HG03460 (cell line): Measurements from ENCODE around the gene ADARB1.

Experiments used
- ATAC-seq: cut with Tn5 transposase; IDR thresholded peaks from one replicate; pipeline ENCODE4 v1.9.1; 2021; ENCODE audit not compliant: unreplicated experiment

The ADARB1 gene

DNA sequence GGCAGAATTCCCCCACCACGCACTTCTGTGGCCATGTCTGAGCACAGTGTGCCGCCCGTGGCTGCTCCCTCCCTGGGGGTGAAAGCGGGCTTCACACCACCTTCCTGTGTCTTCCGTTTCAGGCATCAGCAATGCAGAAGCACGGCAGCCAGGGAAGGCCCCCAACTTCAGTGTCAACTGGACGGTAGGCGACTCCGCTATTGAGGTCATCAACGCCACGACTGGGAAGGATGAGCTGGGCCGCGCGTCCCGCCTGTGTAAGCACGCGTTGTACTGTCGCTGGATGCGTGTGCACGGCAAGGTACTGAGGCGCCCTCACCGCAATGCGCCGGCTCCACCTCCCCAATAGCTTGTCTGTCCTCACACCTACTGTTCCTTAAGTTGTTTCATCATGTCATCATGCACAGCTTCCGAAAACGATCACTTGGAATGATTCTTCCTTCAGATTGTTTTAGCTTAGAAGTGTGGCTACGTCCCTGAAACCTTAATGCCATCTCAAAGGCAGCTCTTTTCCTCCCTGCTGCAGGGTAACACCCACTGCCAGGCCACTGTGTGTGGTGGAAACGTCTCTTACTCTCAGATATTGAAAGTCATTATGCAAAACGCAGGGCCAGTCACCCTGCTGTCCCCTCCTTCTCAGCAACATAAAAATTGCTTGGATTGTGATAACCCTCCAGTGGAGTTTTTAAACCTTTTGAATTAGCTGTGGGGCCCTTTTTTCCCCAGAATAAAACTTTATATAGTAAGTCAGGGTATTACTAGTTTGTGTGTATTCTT, 146.5 kb downstream of the ADARB1 start:
- no peak for ATAC-seq

DNA sequence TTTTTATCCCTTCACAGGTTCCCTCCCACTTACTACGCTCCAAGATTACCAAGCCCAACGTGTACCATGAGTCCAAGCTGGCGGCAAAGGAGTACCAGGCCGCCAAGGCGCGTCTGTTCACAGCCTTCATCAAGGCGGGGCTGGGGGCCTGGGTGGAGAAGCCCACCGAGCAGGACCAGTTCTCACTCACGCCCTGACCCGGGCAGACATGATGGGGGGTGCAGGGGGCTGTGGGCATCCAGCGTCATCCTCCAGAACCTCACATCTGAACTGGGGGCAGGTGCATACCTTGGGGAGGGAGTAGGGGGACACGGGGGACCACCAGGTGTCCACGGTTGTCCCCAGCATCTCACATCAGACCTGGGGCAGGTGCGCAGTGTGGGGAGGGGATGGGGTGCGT, 147.6 kb downstream of the ADARB1 start:
- ATAC-seq, result no peak

DNA sequence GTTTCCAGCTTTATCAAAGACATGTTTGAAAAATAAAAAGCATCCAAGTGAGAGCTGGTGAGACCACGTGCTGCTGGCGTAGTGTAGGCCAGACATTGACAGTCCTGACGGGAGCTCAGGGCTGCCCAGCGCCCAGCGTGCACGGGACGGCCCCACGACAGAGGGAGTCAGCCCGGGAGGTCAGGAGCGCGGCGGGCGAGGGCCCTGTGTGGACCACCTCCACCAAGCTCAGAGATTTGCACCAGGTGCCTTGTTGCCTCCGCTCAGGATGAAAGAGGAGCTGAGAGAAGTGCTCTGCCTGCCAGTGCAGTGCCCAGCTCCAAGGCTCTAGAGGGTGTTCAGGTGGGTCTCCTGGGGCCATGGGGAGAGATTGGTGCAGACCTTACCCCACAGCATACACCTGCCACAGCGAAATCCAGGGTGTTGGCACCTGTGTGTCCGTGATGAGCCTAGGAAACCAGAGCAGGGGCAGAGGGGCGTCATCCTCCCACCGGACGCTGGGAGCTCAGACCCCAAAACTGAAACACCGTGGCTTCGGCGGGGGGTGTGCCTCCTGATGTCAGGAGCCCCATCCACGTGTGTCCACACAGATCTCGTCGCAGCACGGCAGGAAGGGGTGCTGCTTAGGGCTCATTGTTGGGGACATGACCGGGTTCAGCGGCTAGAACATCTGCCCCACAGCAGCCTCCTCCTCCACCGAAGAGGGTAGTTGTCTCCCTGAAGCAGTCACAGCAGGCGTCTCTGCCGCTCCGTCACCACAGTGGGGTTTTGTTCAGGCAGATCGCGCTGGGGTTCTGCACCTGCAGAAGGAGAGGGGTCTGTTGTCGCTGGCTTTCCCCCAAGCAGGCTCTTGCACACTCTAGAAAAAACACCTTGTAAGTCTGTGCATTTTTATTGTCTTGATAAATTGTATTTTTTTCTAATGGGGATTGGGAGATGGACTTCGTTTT, 149.1 kb downstream of the ADARB1 start:
- no peak for ATAC-seq

DNA sequence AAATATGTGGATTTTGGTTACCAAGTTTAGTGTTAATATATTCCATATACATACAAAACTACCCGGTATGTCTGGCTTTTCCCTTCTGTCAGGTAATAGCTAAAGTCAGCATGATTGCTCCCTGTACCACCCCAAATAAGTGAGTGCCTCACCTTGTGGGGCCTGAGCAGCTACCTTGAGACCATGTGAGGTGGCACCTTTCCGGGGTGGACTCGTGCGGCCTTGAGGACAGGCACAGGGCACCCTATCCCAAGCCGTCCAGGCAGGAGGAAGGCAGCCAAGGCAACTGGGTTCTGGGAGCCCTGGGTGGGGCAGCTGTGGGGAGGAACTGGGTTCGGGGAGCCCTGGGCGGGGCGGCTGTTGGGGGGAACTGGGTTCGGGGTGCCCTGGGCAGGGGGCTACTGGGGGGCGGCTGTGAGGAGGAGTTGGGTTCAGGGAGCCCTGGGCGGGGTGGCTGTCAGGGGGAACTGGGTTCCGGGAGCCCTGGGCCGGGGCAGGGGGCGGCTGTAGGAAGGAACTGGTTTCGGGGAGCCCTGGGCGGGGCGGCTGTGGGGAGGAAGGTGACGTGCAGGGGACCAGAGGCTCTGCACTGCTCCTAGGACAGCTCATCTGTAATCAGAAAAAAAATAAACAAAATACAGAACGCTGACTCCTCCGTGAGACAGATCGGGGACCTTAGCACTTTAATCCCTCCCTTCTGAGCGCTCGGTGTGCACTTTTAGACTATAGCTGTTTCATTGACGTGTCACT, 150.0 kb downstream of the ADARB1 start:
- no peak for ATAC-seq

DNA sequence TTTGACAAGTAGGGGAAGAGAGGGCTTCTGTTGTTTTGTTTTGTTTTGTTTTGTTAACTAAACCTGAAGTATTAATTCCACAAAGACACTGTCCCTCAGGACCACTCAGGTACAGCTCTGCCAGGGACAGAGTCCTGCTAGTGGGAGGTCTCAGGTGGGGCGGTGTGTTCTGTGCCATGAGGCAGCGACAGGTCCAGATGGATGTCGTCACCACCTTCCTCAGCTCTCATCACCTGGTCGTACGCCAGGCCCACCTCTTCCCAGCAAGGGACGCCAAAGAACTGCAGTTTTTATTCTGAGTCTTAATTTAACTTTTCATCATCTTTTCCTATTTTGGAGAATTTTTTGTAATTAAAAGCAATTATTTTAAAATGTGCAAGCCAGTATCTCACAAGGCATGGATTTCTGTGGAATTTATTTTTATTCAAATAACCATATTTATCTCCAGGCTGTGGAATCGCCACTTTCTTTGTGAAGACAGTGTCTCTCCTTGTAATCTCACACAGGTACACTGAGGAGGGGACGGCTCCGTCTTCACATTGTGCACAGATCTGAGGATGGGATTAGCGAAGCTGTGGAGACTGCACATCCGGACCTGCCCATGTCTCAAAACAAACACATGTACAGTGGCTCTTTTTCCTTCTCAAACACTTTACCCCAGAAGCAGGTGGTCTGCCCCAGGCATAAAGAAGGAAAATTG, 150.8 kb downstream of the ADARB1 start:
- ATAC-seq, result no peak

DNA sequence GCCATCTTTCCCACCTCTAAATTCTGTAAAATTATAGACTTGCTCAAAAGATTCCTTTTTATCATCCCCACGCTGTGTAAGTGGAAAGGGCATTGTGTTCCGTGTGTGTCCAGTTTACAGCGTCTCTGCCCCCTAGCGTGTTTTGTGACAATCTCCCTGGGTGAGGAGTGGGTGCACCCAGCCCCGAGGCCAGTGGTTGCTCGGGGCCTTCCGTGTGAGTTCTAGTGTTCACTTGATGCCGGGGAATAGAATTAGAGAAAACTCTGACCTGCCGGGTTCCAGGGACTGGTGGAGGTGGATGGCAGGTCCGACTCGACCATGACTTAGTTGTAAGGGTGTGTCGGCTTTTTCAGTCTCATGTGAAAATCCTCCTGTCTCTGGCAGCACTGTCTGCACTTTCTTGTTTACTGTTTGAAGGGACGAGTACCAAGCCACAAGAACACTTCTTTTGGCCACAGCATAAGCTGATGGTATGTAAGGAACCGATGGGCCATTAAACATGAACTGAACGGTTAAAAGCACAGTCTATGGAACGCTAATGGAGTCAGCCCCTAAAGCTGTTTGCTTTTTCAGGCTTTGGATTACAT, 151.5 kb downstream of the ADARB1 start:
- ATAC-seq, result no peak

DNA sequence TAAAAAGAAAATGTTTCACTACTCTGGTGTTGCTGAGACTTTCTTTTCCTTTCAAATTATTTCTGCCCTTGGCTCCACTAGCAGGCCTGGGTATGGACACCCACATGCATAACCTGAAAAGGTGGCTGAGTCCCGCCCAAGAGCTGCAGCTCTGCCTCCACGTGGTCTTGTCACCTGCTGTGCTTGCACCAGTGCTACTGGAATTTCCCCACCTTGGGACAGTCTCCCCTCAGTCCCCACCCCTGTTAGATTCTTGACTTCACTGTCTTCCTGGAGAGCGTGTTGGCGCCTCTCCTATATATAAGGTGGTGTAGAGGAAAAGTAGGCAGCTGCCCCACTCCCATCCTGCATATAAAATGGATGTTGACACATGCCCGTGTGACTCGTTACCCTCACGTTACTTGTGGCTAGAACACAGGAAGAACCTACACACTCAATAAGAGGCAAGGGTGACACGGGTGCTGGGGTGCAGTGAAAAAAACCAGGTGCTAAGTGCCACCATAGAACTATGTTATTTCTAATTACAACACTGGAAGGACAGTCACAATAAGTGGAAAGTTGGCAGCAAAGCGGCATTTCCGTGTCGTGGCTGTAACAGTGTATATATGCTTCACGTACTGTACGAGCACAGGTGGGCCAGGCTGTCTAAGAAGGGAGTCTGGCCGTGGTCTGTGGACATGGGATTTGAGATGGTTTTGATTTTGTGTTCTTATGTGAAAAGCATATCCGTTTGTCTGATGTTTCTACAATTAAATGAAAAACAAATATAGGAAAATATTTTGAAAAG, 152.4 kb downstream of the ADARB1 start:
- no peak for ATAC-seq

DNA sequence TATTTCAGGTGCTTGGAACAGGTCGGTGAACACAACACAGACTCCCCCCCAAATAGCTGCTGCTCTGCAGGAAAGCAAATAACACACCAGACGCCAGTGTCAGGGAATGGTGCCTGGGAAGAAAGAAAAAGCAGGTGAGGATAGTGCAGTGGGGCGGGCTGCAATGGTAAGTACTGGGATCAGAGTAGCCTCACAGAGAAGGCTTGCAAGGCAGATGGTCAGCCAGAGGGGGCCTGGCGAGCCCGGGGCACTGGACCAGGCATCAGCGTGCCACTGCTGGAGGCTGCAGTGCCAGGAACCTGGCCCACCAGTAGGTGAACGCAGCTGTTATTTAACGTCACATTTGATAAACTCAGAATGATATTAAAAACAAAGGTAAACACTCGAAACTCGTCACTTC, 153.4 kb downstream of the ADARB1 start:
- ATAC-seq, result no peak

DNA sequence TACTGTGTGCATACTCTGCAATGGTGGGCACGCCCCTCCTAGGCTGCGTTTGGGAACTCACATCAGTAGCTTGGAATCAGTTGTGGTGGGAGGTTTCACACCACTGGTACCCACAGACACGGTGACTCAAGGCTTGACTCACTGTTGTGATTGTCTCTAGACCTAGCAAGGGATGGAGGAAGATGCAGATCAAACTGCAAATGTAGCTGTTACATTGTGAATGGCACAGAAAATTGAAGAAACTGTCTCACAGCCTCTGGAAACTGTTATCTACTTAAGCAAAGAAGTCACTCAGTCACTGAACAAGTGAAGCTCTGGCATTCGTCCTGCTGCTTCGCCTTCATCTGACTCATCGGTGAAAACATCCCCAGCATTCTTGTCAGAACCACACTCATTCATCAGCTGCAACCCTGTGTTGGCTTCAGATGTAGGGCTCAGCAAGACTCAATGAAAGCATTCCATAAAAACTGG, 153.8 kb downstream of the ADARB1 start:
- ATAC-seq, result no peak

DNA sequence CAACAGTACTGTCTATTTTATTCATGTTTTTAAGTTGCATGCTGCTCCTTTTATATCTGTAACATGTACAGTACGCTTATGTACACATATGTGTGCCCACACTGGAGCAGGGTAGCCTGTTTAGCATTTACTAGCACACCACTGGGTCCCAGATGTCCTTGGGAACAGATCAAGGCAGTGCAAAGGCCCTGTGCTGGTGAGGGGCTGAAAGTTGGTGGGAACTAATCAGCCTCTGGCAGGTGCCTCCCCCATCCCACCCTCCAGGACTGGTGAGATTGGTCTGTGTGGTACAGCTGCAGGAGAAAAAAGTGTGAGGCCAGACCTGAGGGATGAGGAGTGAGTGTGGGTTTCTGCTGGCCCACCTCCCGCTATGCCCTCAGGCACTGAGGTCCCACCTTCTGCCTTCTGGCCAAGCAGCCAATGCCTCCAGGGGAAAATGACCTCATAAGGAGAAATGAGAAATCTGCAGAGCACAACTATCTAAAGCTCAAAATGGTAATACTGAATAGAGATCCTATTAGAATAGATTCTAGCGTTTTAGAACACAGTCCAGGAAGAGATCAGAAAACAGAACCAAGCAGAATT, 154.4 kb downstream of the ADARB1 start:
- ATAC-seq, result no peak

DNA sequence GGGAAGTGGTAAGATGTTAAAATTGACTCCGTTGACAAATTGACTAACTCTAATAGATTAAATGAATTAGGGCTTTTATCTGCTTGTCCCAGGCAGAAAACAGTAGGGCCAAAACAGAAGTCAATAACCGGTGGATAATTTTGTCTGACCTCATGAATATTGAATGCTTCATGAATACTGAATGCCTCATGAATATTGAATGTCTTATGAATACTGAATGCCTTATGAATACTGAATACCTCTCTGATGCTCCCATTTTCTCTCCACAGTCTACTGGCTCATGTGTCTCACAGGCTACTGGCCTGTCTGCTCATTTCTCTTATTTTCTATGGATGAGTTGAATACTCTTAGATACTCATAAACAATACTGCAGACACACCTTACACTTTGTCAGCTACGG, 157.3 kb downstream of the ADARB1 start:
- ATAC-seq, result no peak

DNA sequence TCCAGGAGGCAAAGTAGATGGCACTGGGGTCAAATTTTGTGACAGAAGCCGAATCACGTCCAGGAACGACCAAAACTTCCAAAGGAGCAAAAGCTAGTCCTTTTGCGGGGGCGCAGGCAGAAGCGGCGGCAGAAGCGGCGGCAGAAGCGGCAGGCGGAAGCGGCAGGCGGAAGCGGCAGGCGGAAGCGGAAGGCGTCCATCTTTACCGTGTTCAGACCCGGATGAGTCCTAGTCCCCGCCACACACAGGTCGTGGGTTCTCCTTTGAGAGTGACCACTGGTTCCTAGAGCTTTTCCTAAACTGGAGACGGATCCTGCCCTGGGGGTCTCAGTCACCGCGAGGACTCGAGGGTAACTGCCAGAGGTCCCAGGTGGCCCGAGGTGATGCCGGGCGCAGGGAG, 159.7 kb downstream of the ADARB1 start:
- ATAC-seq, result no peak

DNA sequence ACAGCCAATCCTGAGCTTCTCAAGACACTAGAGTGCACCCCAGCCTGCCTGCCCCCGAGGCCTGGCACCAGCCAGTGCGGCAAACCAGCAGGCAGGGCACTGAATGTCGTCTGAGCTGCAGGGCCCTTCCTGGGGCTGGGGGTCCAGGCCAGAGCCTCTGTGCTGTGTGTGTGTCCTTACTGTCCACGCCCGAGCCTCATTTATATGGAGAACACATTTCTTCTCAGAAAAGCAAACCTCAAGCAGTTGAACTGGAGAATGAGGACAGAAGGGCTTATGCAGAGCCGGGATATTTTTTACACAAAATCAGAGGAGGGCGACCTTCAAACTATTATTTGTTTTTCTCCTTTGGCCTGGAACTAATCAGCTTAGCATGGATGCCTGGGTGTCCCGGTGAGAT, 160.6 kb downstream of the ADARB1 start:
- ATAC-seq, result no peak

DNA sequence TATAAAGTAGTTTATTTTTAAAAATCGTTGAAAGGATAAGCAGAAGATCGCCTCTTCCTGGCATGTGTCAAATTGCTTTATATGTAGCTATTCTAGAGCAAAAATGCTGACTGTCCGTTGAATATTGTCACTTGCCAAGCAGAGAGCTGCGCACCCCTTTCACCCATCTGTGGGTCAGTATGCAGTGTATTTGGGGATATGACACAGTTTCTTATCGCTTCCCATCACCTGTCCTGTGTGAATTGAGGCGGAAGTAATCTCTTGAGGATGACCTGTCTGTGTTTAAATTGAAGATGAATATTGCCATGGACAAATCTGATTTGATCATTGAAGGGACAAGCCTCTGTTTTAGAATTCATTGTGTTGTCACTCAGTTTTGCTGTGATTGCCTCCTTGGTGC, 161.1 kb downstream of the ADARB1 start:
- no peak for ATAC-seq

DNA sequence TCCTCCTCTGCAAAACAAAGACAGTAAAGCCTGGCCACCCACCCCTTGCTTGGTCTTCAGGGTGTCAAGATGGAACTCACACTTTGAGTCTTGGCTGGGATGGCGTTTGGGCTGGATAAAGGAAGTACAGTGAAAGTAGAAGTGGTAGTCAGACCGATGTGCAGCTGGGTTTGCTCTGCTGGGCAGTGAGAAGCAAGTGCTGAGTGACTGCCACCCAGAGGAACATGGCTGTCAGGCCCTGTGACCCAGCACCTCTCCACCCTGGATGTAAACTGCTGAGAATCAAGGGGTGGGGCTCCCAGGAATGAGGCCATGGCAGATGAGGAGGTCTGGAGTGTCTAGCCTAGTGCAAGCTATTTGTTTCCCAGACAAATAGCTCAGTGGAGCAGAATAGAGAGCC, 162.1 kb downstream of the ADARB1 start:
- ATAC-seq, result no peak

DNA sequence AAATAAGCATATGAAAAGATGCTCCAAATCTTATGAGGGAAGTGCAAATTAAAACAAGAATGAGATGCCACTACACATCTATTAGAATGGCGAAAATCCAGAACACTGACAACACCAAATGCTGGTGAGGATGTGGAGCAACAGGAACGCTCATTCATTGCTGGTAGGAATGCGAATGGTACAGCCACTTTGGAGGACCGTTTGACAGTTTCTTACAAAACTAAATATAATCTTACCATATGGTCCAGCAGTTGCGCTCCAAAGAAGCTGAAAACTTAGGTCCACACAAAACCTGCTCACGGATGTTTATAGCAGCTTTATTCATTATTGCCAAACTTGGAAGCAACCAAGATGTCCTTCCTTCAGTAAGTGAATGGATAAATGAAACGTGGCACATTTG, 163.0 kb downstream of the ADARB1 start:
- ATAC-seq, result no peak

DNA sequence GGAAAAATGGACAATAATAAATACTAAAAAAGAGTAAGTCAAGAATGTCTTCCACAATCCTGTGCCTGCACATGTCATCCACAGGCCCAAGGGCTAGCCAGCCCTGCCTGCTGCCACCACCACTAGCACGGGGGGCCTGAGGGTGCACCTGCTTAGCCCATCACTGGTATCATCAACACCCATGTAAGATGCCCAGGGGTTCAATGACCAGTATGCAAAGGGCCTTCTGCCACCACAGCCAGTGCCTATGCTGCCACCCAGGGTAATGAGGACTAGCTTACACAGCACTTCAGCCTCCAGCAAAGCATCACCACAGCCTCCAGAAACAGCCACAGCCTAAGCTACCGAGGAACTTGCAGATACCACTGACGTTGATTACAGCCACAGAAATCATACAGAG, 167.0 kb downstream of the ADARB1 start:
- no peak for ATAC-seq

DNA sequence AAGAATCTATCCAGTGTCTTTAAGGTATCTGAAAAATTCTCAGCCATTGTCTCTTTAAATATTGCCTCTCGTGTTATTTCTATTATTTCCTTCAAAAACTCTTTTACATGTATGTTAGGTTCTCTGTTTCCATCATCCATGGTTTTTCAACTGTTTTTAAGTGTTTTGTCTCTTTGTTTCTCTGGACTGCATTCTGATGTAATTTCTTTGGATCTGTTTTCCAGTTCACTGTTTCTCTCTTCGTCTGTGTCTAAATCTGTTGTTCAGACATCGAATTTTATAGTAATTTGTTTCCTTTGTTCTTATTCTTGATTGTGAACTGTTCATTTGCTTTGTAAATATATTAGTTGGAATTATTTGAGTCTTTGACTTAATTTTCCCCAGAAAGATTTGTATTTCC, 169.2 kb downstream of the ADARB1 start:
- ATAC-seq, result no peak

DNA sequence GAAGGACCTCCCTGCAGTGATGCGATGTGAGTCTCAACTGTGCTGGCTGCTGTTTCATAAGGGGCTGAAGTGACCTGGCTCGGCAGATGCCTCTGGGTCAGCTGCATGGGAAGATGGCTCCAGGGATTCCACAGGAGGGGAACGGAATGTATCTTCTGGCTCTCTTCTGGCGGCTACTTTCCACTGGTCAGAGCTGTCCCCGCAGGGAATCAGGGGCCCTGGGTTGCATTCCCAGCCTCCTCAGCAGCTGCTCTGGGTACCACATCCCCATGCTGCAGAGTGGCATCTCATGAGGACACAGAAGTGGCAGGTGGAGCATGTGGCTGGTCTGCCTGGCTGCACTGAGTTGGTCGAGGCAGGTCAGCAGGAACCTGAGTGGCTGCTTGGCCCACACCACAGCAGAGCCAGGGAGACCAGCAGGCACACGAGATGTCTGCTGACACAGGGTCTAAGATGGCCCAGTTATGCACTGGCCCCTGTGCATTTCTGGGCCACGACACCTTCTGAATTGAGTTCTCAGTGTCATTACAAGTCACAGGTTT, 170.5 kb downstream of the ADARB1 start:
- ATAC-seq, result no peak
